Loucy (cell line): Measurements from ENCODE around the gene SYT1.

Experiments used
- CTCF ChIP-seq: fragments of 200-600 bp; sonication (generic); conservative IDR thresholded peaks from 2 replicates; pipeline ENCODE4 v1.5.1; 2014; ENCODE audit warnings: mild to moderate bottlenecking, antibody characterized with exemption, low read length
- EZH2phosphoT487 ChIP-seq: fragments of 200-600 bp; IDR thresholded peaks from 2 replicates; pipeline ENCODE4 v1.6.1; 2018; ENCODE audit warnings: antibody characterized with exemption, mild to moderate bottlenecking, moderate library complexity, borderline replicate concordance

DNA sequence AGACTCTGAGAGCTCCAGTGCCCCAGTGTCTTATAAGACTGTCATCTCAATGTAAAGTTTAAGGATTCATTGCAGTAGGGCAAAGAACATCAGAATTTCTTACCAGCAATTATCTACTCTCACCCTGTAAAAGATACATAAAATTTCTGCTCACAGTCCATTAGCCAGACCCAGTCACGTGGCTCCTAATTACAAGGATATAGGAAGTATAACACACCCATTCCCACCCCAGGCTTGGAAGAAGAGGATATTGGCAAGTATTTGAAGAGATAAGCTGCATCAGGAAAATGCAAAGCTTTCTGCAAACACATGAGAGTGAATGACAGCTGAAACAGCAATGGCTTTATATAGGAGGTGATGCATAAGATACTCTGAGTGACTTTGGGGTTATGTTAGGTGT, 14.3 kb downstream of the SYT1 start:
- no peak for TF ChIP-seq EZH2phosphoT487
- TF ChIP-seq CTCF = no peak
